K562 (cell line): Measurements from ENCODE around the gene HS2ST1. TPM values are rescaled to one million over a fixed set of nuclear protein-coding genes. Genes with fewer than 3 reads are reported as not detected.

Experiments used
- CAMTA2 ChIP-seq: fragments of 250-450 bp; sonication (Bioruptor Pico); conservative IDR thresholded peaks from 2 replicates; pipeline ENCODE4 v1.5.1; 2022
- HDAC1 ChIP-seq, 2 experiments: fragments of 450-650 bp; IDR thresholded peaks; 2 replicates each; pipeline ENCODE4 v1.6.1; 2016 to 2017; ENCODE audit warnings: inconsistent platforms in 1 of 2, mild to moderate bottlenecking in 1 of 2, moderate library complexity in 1 of 2
- HDAC2 ChIP-seq: fragments of 450-650 bp; IDR thresholded peaks from 2 replicates; pipeline ENCODE4 v1.6.1; 2016; ENCODE audit warnings: mild to moderate bottlenecking
- HMG20A ChIP-seq: fragments of 450-650 bp; formaldehyde crosslinking; conservative IDR thresholded peaks from 2 replicates; pipeline ENCODE4 v1.4.0; 2020; ENCODE audit warnings: mild to moderate bottlenecking, mixed read lengths
- KLF6 ChIP-seq: fragments of 250-450 bp; sonication (Bioruptor Pico); IDR thresholded peaks from 2 replicates; pipeline ENCODE4 v1.4.0; 2020; ENCODE audit warnings: mild to moderate bottlenecking, moderate library complexity, borderline replicate concordance
- RBBP5 ChIP-seq: fragments of 200-600 bp; sonication (generic); IDR thresholded peaks from 2 replicates; pipeline ENCODE4 v1.6.1; 2012; ENCODE audit warnings: borderline replicate concordance, mild to moderate bottlenecking, low read length, control low read depth, inconsistent platforms; ENCODE audit not compliant: insufficient read depth, poor library complexity, severe bottlenecking
- TAF15 ChIP-seq: fragments of 200-400 bp; formaldehyde crosslinking; IDR thresholded peaks from 2 replicates; pipeline ENCODE4 v1.6.1; 2017; ENCODE audit warnings: mild to moderate bottlenecking, low read depth, low read length, moderate library complexity
- ZNF695 ChIP-seq: fragments of 450-650 bp; formaldehyde crosslinking; IDR thresholded peaks from 2 replicates; pipeline ENCODE4 v1.4.0; 2020; ENCODE audit warnings: mild to moderate bottlenecking, moderate library complexity
- polyA plus RNA-seq, 8 experiments: library from polyadenylated mRNA; depleted of rRNA in 4 of 8; stranded (reverse) in 5 of 8; unstranded in 3 of 8; fragments of >200 nt; fragmentation: Nextera tagmentation in 2 of 8; fragmentation: Illumina TruSeq in 1 of 8; extraction: Ambion mirVana in 2 of 8; extraction: Trizol in 1 of 8; gene quantifications; 2 replicates each; pipeline versions ENCODE4 v1.2.1 to v1.2.3, GENCODE V29; 2011 to 2014; ENCODE audit warnings: inconsistent platforms in 1 of 8, missing spikeins in 1 of 8
- total RNA-seq, 7 experiments: library from RNA; depleted of rRNA in 6 of 7; stranded (reverse); fragments of >200 nt in 6 of 7; fragmentation: Illumina TruSeq in 2 of 7; extraction: Trizol in 2 of 7; gene quantifications; 2 replicates each; pipeline versions ENCODE4 v1.2.1 to v1.2.3, GENCODE V29; 2011 to 2021; ENCODE audit warnings: low replicate concordance in 1 of 7
- TF ChIP-seq, protein P1 (sequence below): sonication (generic); formaldehyde crosslinking; IDR thresholded peaks from 2 replicates; pipeline ENCODE4 v1.8.0; 2022; ENCODE audit warnings: missing genetic modification reagents, mild to moderate bottlenecking, moderate library complexity, borderline replicate concordance
- TF ChIP-seq, protein P2 (sequence below), 3 experiments: fragments of 200-800 bp in 1 of 3; fragments of 250-450 bp in 1 of 3; fragments of 450-650 bp in 1 of 3; sonication (Bioruptor Pico) in 1 of 3; sonication (Bioruptor generic) in 1 of 3; formaldehyde crosslinking in 1 of 3; IDR thresholded peaks; 2 replicates each; pipeline versions ENCODE4 v1.6.1 to v1.8.0; 2016 to 2022; ENCODE audit warnings: mild to moderate bottlenecking in 2 of 3, missing genetic modification characterization in 2 of 3, missing compliant biosample characterization in 1 of 3, moderate library complexity in 1 of 3
- TF ChIP-seq, protein P3 (sequence below): fragments of 450-650 bp; IDR thresholded peaks from 2 replicates; pipeline ENCODE4 v1.6.1; 2017; ENCODE audit warnings: mild to moderate bottlenecking, moderate library complexity
- TF ChIP-seq, protein P4 (sequence below): conservative IDR thresholded peaks from 2 replicates; pipeline ENCODE4 v1.6.1; 2011; ENCODE audit warnings: low read depth, mild to moderate bottlenecking, low read length; ENCODE audit not compliant: control insufficient read depth
- TF ChIP-seq, protein P5 (sequence below), 2 experiments: fragments of 450-650 bp; IDR thresholded peaks; 2 replicates each; pipeline ENCODE4 v1.6.1; 2018; ENCODE audit warnings: mild to moderate bottlenecking in 2 of 2, low read depth in 1 of 2; ENCODE audit not compliant: partially characterized antibody in 2 of 2

The HS2ST1 gene
- total and polyA plus RNA-seq, 9 of the 15 experiments (the other 6 are each of a cell fraction or from before 2014, with no cell fraction given): 7.7 to 43.3 (median 25.8) TPM

DNA sequence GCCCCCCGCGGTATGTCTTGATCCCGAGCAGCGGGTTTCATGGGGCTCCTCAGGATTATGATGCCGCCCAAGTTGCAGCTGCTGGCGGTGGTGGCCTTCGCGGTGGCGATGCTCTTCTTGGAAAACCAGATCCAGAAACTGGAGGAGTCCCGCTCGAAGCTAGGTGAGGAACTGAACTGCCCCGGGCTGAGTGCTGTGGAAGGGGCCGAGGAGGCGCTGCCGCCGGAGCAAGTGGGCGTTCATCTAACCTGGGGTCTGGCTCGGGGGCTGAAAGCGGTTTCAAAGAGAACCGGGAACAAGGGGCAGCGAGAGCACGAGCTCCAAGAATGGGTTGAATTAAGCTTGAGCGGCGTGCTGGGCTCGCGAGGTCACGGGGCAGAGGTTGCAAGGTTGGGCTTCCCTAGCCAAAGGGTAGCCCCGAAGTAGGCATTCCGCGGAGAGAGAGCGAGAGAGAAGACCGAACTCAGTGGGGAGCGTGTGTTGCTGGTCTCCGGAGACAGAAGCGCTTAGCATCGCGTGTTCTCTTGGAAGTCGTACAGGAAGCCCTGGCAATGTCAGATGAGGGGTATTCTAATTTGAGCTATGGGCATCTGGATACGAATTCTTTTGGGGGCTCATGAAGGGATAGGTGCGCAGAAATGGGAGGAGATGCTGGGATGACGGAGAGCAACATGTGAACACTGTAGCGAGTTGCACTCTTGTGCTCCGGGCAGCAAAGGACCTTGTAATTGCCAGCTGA lies 732 bp downstream of the HS2ST1 start (continued):
- no peak for TF ChIP-seq CAMTA2 (CRISPR knock-in tag)
- peak; percentile 17; the same call in 1 of the 2 replicates for TF ChIP-seq ZNF695 (CRISPR knock-in tag)
- TF ChIP-seq HDAC2: peak; percentile 44; the same call in 1 of the 2 replicates
- TF ChIP-seq TAF15: no peak
- TF ChIP-seq, protein P1, sequence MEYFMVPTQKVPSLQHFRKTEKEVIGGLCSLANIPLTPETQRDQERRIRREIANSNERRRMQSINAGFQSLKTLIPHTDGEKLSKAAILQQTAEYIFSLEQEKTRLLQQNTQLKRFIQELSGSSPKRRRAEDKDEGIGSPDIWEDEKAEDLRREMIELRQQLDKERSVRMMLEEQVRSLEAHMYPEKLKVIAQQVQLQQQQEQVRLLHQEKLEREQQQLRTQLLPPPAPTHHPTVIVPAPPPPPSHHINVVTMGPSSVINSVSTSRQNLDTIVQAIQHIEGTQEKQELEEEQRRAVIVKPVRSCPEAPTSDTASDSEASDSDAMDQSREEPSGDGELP (CRISPR knock-in tag): peak; percentile 52
- TF ChIP-seq, protein P2, sequence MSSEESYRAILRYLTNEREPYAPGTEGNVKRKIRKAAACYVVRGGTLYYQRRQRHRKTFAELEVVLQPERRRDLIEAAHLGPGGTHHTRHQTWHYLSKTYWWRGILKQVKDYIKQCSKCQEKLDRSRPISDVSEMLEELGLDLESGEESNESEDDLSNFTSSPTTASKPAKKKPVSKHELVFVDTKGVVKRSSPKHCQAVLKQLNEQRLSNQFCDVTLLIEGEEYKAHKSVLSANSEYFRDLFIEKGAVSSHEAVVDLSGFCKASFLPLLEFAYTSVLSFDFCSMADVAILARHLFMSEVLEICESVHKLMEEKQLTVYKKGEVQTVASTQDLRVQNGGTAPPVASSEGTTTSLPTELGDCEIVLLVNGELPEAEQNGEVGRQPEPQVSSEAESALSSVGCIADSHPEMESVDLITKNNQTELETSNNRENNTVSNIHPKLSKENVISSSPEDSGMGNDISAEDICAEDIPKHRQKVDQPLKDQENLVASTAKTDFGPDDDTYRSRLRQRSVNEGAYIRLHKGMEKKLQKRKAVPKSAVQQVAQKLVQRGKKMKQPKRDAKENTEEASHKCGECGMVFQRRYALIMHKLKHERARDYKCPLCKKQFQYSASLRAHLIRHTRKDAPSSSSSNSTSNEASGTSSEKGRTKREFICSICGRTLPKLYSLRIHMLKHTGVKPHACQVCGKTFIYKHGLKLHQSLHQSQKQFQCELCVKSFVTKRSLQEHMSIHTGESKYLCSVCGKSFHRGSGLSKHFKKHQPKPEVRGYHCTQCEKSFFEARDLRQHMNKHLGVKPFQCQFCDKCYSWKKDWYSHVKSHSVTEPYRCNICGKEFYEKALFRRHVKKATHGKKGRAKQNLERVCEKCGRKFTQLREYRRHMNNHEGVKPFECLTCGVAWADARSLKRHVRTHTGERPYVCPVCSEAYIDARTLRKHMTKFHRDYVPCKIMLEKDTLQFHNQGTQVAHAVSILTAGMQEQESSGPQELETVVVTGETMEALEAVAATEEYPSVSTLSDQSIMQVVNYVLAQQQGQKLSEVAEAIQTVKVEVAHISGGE (CRISPR knock-in tag; IDR thresholded peaks at IDR 0.05): peak in 1 of 3 experiments; percentile 27; a peak in 1 of 6 replicates
- TF ChIP-seq, protein P3, sequence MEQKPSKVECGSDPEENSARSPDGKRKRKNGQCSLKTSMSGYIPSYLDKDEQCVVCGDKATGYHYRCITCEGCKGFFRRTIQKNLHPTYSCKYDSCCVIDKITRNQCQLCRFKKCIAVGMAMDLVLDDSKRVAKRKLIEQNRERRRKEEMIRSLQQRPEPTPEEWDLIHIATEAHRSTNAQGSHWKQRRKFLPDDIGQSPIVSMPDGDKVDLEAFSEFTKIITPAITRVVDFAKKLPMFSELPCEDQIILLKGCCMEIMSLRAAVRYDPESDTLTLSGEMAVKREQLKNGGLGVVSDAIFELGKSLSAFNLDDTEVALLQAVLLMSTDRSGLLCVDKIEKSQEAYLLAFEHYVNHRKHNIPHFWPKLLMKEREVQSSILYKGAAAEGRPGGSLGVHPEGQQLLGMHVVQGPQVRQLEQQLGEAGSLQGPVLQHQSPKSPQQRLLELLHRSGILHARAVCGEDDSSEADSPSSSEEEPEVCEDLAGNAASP: no peak
- TF ChIP-seq HDAC1 (IDR thresholded peaks at IDR 0.05): peak in 1 of 2 experiments; percentile 75; a peak in 1 of 4 replicates
- no peak for TF ChIP-seq HMG20A (CRISPR knock-in tag)
- TF ChIP-seq, protein P4, sequence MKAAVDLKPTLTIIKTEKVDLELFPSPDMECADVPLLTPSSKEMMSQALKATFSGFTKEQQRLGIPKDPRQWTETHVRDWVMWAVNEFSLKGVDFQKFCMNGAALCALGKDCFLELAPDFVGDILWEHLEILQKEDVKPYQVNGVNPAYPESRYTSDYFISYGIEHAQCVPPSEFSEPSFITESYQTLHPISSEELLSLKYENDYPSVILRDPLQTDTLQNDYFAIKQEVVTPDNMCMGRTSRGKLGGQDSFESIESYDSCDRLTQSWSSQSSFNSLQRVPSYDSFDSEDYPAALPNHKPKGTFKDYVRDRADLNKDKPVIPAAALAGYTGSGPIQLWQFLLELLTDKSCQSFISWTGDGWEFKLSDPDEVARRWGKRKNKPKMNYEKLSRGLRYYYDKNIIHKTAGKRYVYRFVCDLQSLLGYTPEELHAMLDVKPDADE: no peak
- no peak for TF ChIP-seq KLF6
- TF ChIP-seq RBBP5: peak; percentile 75
- TF ChIP-seq, protein P5, sequence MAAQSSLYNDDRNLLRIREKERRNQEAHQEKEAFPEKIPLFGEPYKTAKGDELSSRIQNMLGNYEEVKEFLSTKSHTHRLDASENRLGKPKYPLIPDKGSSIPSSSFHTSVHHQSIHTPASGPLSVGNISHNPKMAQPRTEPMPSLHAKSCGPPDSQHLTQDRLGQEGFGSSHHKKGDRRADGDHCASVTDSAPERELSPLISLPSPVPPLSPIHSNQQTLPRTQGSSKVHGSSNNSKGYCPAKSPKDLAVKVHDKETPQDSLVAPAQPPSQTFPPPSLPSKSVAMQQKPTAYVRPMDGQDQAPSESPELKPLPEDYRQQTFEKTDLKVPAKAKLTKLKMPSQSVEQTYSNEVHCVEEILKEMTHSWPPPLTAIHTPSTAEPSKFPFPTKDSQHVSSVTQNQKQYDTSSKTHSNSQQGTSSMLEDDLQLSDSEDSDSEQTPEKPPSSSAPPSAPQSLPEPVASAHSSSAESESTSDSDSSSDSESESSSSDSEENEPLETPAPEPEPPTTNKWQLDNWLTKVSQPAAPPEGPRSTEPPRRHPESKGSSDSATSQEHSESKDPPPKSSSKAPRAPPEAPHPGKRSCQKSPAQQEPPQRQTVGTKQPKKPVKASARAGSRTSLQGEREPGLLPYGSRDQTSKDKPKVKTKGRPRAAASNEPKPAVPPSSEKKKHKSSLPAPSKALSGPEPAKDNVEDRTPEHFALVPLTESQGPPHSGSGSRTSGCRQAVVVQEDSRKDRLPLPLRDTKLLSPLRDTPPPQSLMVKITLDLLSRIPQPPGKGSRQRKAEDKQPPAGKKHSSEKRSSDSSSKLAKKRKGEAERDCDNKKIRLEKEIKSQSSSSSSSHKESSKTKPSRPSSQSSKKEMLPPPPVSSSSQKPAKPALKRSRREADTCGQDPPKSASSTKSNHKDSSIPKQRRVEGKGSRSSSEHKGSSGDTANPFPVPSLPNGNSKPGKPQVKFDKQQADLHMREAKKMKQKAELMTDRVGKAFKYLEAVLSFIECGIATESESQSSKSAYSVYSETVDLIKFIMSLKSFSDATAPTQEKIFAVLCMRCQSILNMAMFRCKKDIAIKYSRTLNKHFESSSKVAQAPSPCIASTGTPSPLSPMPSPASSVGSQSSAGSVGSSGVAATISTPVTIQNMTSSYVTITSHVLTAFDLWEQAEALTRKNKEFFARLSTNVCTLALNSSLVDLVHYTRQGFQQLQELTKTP (IDR thresholded peaks at IDR 0.05; ENCODE audit: low read depth in 1 of 2, partially characterized antibody in 2 of 2): peak in 1 of 2 experiments; percentile 41
